Activated naive CD8-positive, alpha-beta T cell treated with anti-CD3 and anti-CD28 coated beads for 36 hours (primary cell): ENCODE measurements around the gene TRAF7. TPM values are rescaled to one million over a fixed set of nuclear protein-coding genes. Genes with fewer than 3 reads are reported as not detected.

Experiments
- DNase-seq: peaks from one replicate; pipeline ENCODE4 v3.0.0; 2021
- H3K27ac Mint-ChIP-seq: one replicate; pipeline ENCODE4 v1.8.0; 2022; ENCODE audit warnings: mild to moderate bottlenecking, moderate library complexity, mixed read lengths
- H3K27me3 Mint-ChIP-seq: one replicate; pipeline ENCODE4 v1.8.0; 2022; ENCODE audit warnings: mild to moderate bottlenecking, mixed read lengths
- H3K36me3 Mint-ChIP-seq: one replicate; pipeline ENCODE4 v1.8.0; 2021; ENCODE audit warnings: mild to moderate bottlenecking, mixed read lengths
- H3K4me1 Mint-ChIP-seq: one replicate; pipeline ENCODE4 v1.8.0; 2021; ENCODE audit warnings: mixed read lengths
- H3K4me3 Mint-ChIP-seq: one replicate; pipeline ENCODE4 v1.8.0; 2022; ENCODE audit warnings: mild to moderate bottlenecking, moderate library complexity, mixed read lengths
- H3K9me3 Mint-ChIP-seq: one replicate; pipeline ENCODE4 v1.8.0; 2022; ENCODE audit warnings: mixed read lengths
- total RNA-seq, 2 experiments: library from RNA; stranded (reverse); gene quantifications; one replicate each; pipeline ENCODE4 v1.2.3, GENCODE V29; 2021

Gene TRAF7
- total RNA-seq, 2 experiments from 2014 or later, result 86.4 to 89.2 TPM

- Mint-ChIP-seq H3K4me3 (peak overlapping the region; percentile 66), H3K27ac (peak overlapping the region; percentile 96), H3K27me3 (peaks cover 12% of the 10 kb centered on the region), H3K4me1 (peaks cover 30% of the 10 kb centered on the region), H3K9me3 (no peaks in the 10 kb centered on the region), H3K36me3 (peaks cover 42% of the 10 kb centered on the region)
- peak; percentile 18 for DNase-seq
Measured at GRCh38 chr16:2150418-2151187, 5.0 kb upstream of the TRAF7 start.

GRCh38 chr16:2151188-2152091 is 4.1 kb upstream of the TRAF7 start:
- DNase-seq, result no peak
- peaks cover 12% of the 10 kb centered on the region for H3K27me3 Mint-ChIP-seq
- peaks cover 42% of the 10 kb centered on the region for H3K36me3 Mint-ChIP-seq
- H3K27ac Mint-ChIP-seq, result peak overlapping the region; percentile 96
- peak overlapping the region; percentile 93 for H3K4me3 Mint-ChIP-seq
- H3K4me1 Mint-ChIP-seq, result peaks cover 30% of the 10 kb centered on the region
- H3K9me3 Mint-ChIP-seq, result no peaks in the 10 kb centered on the region

GRCh38 chr16:2152695-2153506 is 2.7 kb upstream of the TRAF7 start:
- Mint-ChIP-seq H3K27me3 (peaks cover 12% of the 10 kb centered on the region), H3K4me1 (peaks cover 39% of the 10 kb centered on the region), H3K9me3 (no peaks in the 10 kb centered on the region), H3K4me3 (peak overlapping the region; percentile 93), H3K27ac (peak overlapping the region; percentile 96), H3K36me3 (peaks cover 42% of the 10 kb centered on the region)
- DNase-seq, result peak; percentile 33

GRCh38 chr16:2154533-2155090 is 970 bp upstream of the TRAF7 start:
- Mint-ChIP-seq H3K4me1 (peaks cover 42% of the 10 kb centered on the region), H3K9me3 (no peaks in the 10 kb centered on the region), H3K27ac (peak overlapping the region; percentile 96), H3K36me3 (peaks cover 42% of the 10 kb centered on the region), H3K27me3 (peaks cover 12% of the 10 kb centered on the region), H3K4me3 (peak overlapping the region; percentile 93)
- no peak for DNase-seq

- DNase-seq, result no peak
Measured at GRCh38 chr16:2155977-2156848, 631 bp downstream of the TRAF7 start.

GRCh38 chr16:2156849-2157224 is 1.3 kb downstream of the TRAF7 start:
- H3K36me3 Mint-ChIP-seq, result peaks cover 34% of the 10 kb centered on the region
- no peaks in the 10 kb centered on the region for H3K9me3 Mint-ChIP-seq
- H3K4me1 Mint-ChIP-seq, result peaks cover 29% of the 10 kb centered on the region
- no peak for DNase-seq
- H3K27ac Mint-ChIP-seq, result peak overlapping the region; percentile 31
- H3K4me3 Mint-ChIP-seq, result peak overlapping the region; percentile 96
- peaks cover 9% of the 10 kb centered on the region for H3K27me3 Mint-ChIP-seq

More at GRCh38 chr16:2155977-2156848, 631 bp downstream of the TRAF7 start:
- Mint-ChIP-seq H3K4me1 (peaks cover 35% of the 10 kb centered on the region), H3K27me3 (peaks cover 11% of the 10 kb centered on the region), H3K27ac (peak overlapping the region; percentile 89), H3K4me3 (peak overlapping the region; percentile 96), H3K36me3 (peaks cover 40% of the 10 kb centered on the region), H3K9me3 (no peaks in the 10 kb centered on the region)

GRCh38 chr16:2157480-2158261 is 2.1 kb downstream of the TRAF7 start:
- Mint-ChIP-seq H3K9me3 (no peaks in the 10 kb centered on the region), H3K27me3 (peaks cover 9% of the 10 kb centered on the region), H3K27ac (peak overlapping the region; percentile 31), H3K4me1 (peaks cover 26% of the 10 kb centered on the region), H3K36me3 (peaks cover 28% of the 10 kb centered on the region), H3K4me3 (peak overlapping the region; percentile 96)
- no peak for DNase-seq

- Mint-ChIP-seq H3K4me3 (peak overlapping the region; percentile 29), H3K27me3 (peaks cover 9% of the 10 kb centered on the region), H3K9me3 (no peaks in the 10 kb centered on the region), H3K27ac (no peak overlapping the region), H3K4me1 (peaks cover 22% of the 10 kb centered on the region), H3K36me3 (peaks cover 24% of the 10 kb centered on the region)
- no peak for DNase-seq
Measured at GRCh38 chr16:2158262-2158638, 2.7 kb downstream of the TRAF7 start.

- H3K27ac Mint-ChIP-seq, result no peak overlapping the region
- H3K36me3 Mint-ChIP-seq, result peaks cover 14% of the 10 kb centered on the region
- no peaks in the 10 kb centered on the region for H3K9me3 Mint-ChIP-seq
- H3K4me1 Mint-ChIP-seq, result peaks cover 17% of the 10 kb centered on the region
- no peak for DNase-seq
- H3K27me3 Mint-ChIP-seq, result peaks cover 7% of the 10 kb centered on the region
- no peak overlapping the region for H3K4me3 Mint-ChIP-seq
Measured at GRCh38 chr16:2159175-2159838, 3.7 kb downstream of the TRAF7 start.

GRCh38 chr16:2160915-2161551 is 5.5 kb downstream of the TRAF7 start:
- no peaks in the 10 kb centered on the region for H3K9me3 Mint-ChIP-seq
- H3K4me3 Mint-ChIP-seq, result no peak overlapping the region
- no peak for DNase-seq
- H3K36me3 Mint-ChIP-seq, result peaks cover 8% of the 10 kb centered on the region
- no peak overlapping the region for H3K27ac Mint-ChIP-seq
- H3K4me1 Mint-ChIP-seq, result peaks cover 15% of the 10 kb centered on the region
- H3K27me3 Mint-ChIP-seq, result no peaks in the 10 kb centered on the region

- no peaks in the 10 kb centered on the region for H3K9me3 Mint-ChIP-seq
- no peak for DNase-seq
- no peaks in the 10 kb centered on the region for H3K27me3 Mint-ChIP-seq
- no peak overlapping the region for H3K4me3 Mint-ChIP-seq
- H3K36me3 Mint-ChIP-seq, result peaks cover 9% of the 10 kb centered on the region
- no peak overlapping the region for H3K27ac Mint-ChIP-seq
- H3K4me1 Mint-ChIP-seq, result peaks cover 14% of the 10 kb centered on the region
Measured at GRCh38 chr16:2161911-2162310, 6.3 kb downstream of the TRAF7 start.

- no peak for DNase-seq
- peaks cover 8% of the 10 kb centered on the region for H3K4me1 Mint-ChIP-seq
- no peak overlapping the region for H3K4me3 Mint-ChIP-seq
- no peaks in the 10 kb centered on the region for H3K27me3 Mint-ChIP-seq
- H3K27ac Mint-ChIP-seq, result no peak overlapping the region
- H3K36me3 Mint-ChIP-seq, result peaks cover 9% of the 10 kb centered on the region
- no peaks in the 10 kb centered on the region for H3K9me3 Mint-ChIP-seq
Measured at GRCh38 chr16:2162676-2163118, 7.1 kb downstream of the TRAF7 start.
